K562 (cell line): Measurements from ENCODE around the gene ACBD4. TPM values are rescaled to one million over a fixed set of nuclear protein-coding genes. Genes with fewer than 3 reads are reported as not detected.

Experiments used
- ATF1 ChIP-seq, 2 experiments: fragments of 450-650 bp in 1 of 2; IDR thresholded peaks; 2 replicates each; pipeline ENCODE4 v1.6.1; 2016; ENCODE audit warnings: missing compliant biosample characterization in 1 of 2, missing genetic modification characterization in 1 of 2
- ATF7 ChIP-seq: fragments of 450-650 bp; IDR thresholded peaks from 2 replicates; pipeline ENCODE4 v1.7.1; 2014; ENCODE audit warnings: mild to moderate bottlenecking, moderate library complexity
- CHD2 ChIP-seq: IDR thresholded peaks from 2 replicates; pipeline ENCODE4 v1.6.1; 2011; ENCODE audit warnings: low read depth, low read length
- E2F3 ChIP-seq: fragments of 250-450 bp; sonication (Bioruptor Pico); IDR thresholded peaks from 2 replicates; pipeline ENCODE4 v1.4.0; 2020; ENCODE audit warnings: mild to moderate bottlenecking
- ELF1 ChIP-seq: fragments of 200-800 bp; sonication (Bioruptor generic); IDR thresholded peaks from 2 replicates; pipeline ENCODE4 v1.6.1; 2016; ENCODE audit warnings: missing genetic modification characterization, missing compliant biosample characterization
- ESRRA ChIP-seq: fragments of 450-650 bp; IDR thresholded peaks from 2 replicates; pipeline ENCODE4 v1.6.1; 2014; ENCODE audit warnings: low read depth, mild to moderate bottlenecking, moderate library complexity, borderline replicate concordance
- ETV1 ChIP-seq: fragments of 450-650 bp; conservative IDR thresholded peaks from 2 replicates; pipeline ENCODE4 v1.6.1; 2016; ENCODE audit warnings: missing genetic modification characterization, control low read depth, low read depth, missing compliant biosample characterization
- GTF2E2 ChIP-seq: fragments of 200-800 bp; sonication (Bioruptor generic); IDR thresholded peaks from 2 replicates; pipeline ENCODE4 v1.6.1; 2016; ENCODE audit warnings: missing genetic modification characterization, missing compliant biosample characterization
- KDM5B ChIP-seq: fragments of 200-600 bp; sonication (generic); IDR thresholded peaks from 2 replicates; pipeline ENCODE4 v1.6.1; 2012; ENCODE audit warnings: low read depth, mild to moderate bottlenecking, moderate library complexity, low read length, control low read depth, inconsistent platforms; ENCODE audit not compliant: insufficient replicate concordance
- L3MBTL2 ChIP-seq: fragments of 450-650 bp; IDR thresholded peaks from 2 replicates; pipeline ENCODE4 v1.6.1; 2016; ENCODE audit warnings: mild to moderate bottlenecking, moderate library complexity
- MTA2 ChIP-seq: fragments of 450-650 bp; IDR thresholded peaks from 2 replicates; pipeline ENCODE4 v1.6.1; 2016; ENCODE audit warnings: low read depth
- NR2C1 ChIP-seq, 2 experiments: fragments of 450-650 bp; IDR thresholded peaks; 2 replicates each; pipeline ENCODE4 v1.6.1; 2017; ENCODE audit warnings: mild to moderate bottlenecking in 2 of 2, antibody characterized with exemption in 1 of 2, inconsistent platforms in 1 of 2, missing compliant biosample characterization in 1 of 2, missing genetic modification characterization in 1 of 2
- POLR2A ChIP-seq: fragments of 450-650 bp; conservative IDR thresholded peaks from 2 replicates; pipeline ENCODE4 v1.6.1; 2016
- RCOR1 ChIP-seq, 2 experiments: IDR thresholded peaks; 2 replicates each; pipeline ENCODE4 v1.6.1; 2012; ENCODE audit warnings: low read depth in 2 of 2, low read length in 2 of 2, borderline replicate concordance in 1 of 2, improper control_type of control experiment in 1 of 2
- TEAD4 ChIP-seq, 2 experiments: sonication (generic) in 1 of 2; formaldehyde crosslinking in 1 of 2; IDR thresholded peaks; 2 replicates each; pipeline versions ENCODE4 v1.6.1 to v1.8.0; 2012 to 2022; ENCODE audit warnings: borderline replicate concordance in 1 of 2, inconsistent platforms in 1 of 2, low read length in 1 of 2, mild to moderate bottlenecking in 1 of 2, missing genetic modification reagents in 1 of 2
- ZNF644 ChIP-seq: fragments of 200-800 bp; sonication (Bioruptor generic); IDR thresholded peaks from 2 replicates; pipeline ENCODE4 v1.6.1; 2016; ENCODE audit warnings: low read depth, missing genetic modification characterization, missing compliant biosample characterization
- polyA plus RNA-seq, 8 experiments: library from polyadenylated mRNA; depleted of rRNA in 4 of 8; stranded (reverse) in 5 of 8; unstranded in 3 of 8; fragments of >200 nt; fragmentation: Nextera tagmentation in 2 of 8; fragmentation: Illumina TruSeq in 1 of 8; extraction: Ambion mirVana in 2 of 8; extraction: Trizol in 1 of 8; gene quantifications; 2 replicates each; pipeline versions ENCODE4 v1.2.1 to v1.2.3, GENCODE V29; 2011 to 2014; ENCODE audit warnings: inconsistent platforms in 1 of 8, missing spikeins in 1 of 8
- total RNA-seq, 7 experiments: library from RNA; depleted of rRNA in 6 of 7; stranded (reverse); fragments of >200 nt in 6 of 7; fragmentation: Illumina TruSeq in 2 of 7; extraction: Trizol in 2 of 7; gene quantifications; 2 replicates each; pipeline versions ENCODE4 v1.2.1 to v1.2.3, GENCODE V29; 2011 to 2021; ENCODE audit warnings: low replicate concordance in 1 of 7
- TF ChIP-seq, protein P1 (sequence below): sonication (generic); formaldehyde crosslinking; IDR thresholded peaks from 2 replicates; pipeline ENCODE4 v1.8.0; 2022; ENCODE audit warnings: mild to moderate bottlenecking, missing genetic modification reagents, borderline replicate concordance
- TF ChIP-seq, protein P2 (sequence below), 3 experiments: IDR thresholded peaks in 2 of 3; conservative IDR thresholded peaks in 1 of 3; 2 replicates each; pipeline ENCODE4 v1.5.1; 2011 to 2012; ENCODE audit warnings: low read length in 3 of 3, mild to moderate bottlenecking in 3 of 3, control low read depth in 2 of 3, improper control_type of control experiment in 1 of 3, inconsistent platforms in 1 of 3, low read depth in 1 of 3, mixed read lengths in 1 of 3, moderate library complexity in 1 of 3; ENCODE audit not compliant: insufficient read depth in 2 of 3
- TF ChIP-seq, protein P3 (sequence below): fragments of 450-650 bp; IDR thresholded peaks from 2 replicates; pipeline ENCODE4 v1.6.1; 2016; ENCODE audit warnings: antibody characterized with exemption

Gene ACBD4
- total and polyA plus RNA-seq, 9 of the 15 experiments (the other 6 are each of a cell fraction or from before 2014, with no cell fraction given) = 0.14 to 6.9 (median 4.6) TPM

DNA sequence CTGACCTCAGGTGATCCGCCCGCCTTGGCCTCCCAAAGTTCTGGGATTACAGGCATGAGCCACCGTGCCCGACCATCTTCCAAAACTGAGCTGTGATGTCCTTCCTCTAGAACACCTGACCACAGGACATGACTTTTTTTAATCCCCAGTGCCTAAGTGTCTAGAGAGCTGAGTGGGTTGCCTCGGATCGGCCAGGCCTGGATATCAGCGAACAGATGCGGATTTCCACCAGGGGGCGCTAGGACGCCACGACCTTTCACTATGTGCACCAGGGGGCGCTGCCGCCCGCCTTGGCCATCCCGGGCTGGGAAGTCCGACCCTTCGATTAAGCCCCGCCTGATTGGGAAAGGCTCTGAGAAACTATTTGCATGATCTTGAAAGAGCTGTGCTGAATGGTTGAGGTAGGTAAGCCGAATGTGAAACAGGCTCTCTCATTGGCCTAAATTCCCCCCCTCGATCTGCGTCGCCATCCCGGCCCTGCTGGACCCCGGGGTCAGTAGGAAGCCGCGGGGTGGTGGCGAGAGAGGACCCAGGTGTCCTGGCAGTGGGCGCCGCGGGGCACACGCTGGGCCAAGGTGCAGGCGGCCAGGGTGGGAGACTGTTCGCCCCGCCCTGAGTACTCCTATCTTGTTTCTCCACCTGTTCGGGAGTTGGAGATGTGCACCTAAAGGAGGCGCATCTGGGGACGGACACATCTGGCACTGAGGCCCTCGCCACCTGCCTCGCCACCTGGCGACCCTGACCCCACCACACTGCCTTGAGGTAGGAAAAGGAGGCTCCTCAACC lies at the start of gene ACBD4 (continued):
- TF ChIP-seq, protein P1, sequence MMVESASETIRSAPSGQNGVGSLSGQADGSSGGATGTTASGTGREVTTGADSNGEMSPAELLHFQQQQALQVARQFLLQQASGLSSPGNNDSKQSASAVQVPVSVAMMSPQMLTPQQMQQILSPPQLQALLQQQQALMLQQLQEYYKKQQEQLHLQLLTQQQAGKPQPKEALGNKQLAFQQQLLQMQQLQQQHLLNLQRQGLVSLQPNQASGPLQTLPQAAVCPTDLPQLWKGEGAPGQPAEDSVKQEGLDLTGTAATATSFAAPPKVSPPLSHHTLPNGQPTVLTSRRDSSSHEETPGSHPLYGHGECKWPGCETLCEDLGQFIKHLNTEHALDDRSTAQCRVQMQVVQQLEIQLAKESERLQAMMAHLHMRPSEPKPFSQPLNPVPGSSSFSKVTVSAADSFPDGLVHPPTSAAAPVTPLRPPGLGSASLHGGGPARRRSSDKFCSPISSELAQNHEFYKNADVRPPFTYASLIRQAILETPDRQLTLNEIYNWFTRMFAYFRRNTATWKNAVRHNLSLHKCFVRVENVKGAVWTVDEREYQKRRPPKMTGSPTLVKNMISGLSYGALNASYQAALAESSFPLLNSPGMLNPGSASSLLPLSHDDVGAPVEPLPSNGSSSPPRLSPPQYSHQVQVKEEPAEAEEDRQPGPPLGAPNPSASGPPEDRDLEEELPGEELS (CRISPR knock-in tag) = no peak
- TF ChIP-seq NR2C1 (IDR thresholded peaks at IDR 0.05) (no peak), NR2C1 (tag; IDR thresholded peaks at IDR 0.05) (0 out of 2 replicates have a peak, but pooled peaks have one; percentile 16), E2F3 (CRISPR knock-in tag) (no peak), TEAD4 (IDR thresholded peaks at IDR 0.05; ENCODE audit: low read length) (peak; percentile 77), TEAD4 (CRISPR knock-in tag; IDR thresholded peaks at IDR 0.05; ENCODE audit: borderline replicate concordance) (no peak), L3MBTL2 (peak; percentile 83), RCOR1 (IDR thresholded peaks at IDR 0.05; ENCODE audit: borderline replicate concordance in 1 of 2, low read depth in 2 of 2, low read length in 2 of 2) (peak in 1 of 2 experiments; percentile 80; a peak in 3 of 4 replicates), MTA2 (peak; percentile 57), ETV1 (tag) (0 out of 2 replicates have a peak, but pooled peaks have one; percentile 21), KDM5B (peak; percentile 47), ATF1 (CRISPR knock-in tag; IDR thresholded peaks at IDR 0.05) (no peak), ATF1 (tag; IDR thresholded peaks at IDR 0.05) (peak; percentile 92), ZNF644 (0 out of 2 replicates have a peak, but pooled peaks have one; percentile 30), ESRRA (peak; percentile 38; the same call in 1 of the 2 replicates), ATF7 (peak; percentile 84), POLR2A (peak; percentile 55; the same call in 1 of the 2 replicates), CHD2 (peak; percentile 30; the same call in 1 of the 2 replicates), ELF1 (tag) (no peak), GTF2E2 (tag) (no peak)
- TF ChIP-seq, protein P2, sequence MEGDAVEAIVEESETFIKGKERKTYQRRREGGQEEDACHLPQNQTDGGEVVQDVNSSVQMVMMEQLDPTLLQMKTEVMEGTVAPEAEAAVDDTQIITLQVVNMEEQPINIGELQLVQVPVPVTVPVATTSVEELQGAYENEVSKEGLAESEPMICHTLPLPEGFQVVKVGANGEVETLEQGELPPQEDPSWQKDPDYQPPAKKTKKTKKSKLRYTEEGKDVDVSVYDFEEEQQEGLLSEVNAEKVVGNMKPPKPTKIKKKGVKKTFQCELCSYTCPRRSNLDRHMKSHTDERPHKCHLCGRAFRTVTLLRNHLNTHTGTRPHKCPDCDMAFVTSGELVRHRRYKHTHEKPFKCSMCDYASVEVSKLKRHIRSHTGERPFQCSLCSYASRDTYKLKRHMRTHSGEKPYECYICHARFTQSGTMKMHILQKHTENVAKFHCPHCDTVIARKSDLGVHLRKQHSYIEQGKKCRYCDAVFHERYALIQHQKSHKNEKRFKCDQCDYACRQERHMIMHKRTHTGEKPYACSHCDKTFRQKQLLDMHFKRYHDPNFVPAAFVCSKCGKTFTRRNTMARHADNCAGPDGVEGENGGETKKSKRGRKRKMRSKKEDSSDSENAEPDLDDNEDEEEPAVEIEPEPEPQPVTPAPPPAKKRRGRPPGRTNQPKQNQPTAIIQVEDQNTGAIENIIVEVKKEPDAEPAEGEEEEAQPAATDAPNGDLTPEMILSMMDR (IDR thresholded peaks at IDR 0.05 in 2 of 3, conservative IDR thresholded peaks at IDR 0.05 in 1 of 3; ENCODE audit: insufficient read depth in 2 of 3, low read depth in 1 of 3, low read length in 3 of 3) = peak; percentile 100
- TF ChIP-seq, protein P3, sequence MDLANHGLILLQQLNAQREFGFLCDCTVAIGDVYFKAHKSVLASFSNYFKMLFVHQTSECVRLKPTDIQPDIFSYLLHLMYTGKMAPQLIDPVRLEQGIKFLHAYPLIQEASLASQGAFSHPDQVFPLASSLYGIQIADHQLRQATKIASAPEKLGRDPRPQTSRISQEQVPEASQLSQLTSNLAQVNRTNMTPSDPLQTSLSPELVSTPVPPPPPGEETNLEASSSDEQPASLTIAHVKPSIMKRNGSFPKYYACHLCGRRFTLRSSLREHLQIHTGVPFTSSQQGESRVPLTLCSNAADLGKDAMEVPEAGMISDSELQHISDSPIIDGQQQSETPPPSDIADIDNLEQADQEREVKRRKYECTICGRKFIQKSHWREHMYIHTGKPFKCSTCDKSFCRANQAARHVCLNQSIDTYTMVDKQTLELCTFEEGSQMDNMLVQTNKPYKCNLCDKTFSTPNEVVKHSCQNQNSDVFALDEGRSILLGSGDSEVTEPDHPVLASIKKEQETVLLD = peak; percentile 73; the same call in 1 of the 2 replicates
